GM10248 (cell line): Measurements from ENCODE around the gene CCDC9.
A peak's percentile ranks its signal among the peaks of the same experiment; 100 is the strongest.
"Not testable (repeated sequence)": the region's sequence is repeated elsewhere in the genome, so short reads cannot be mapped to it uniquely, and the experiment has no call there.

Experiments used
- CTCF ChIA-PET: fragments of 300-600 bp; sonication (Branson Sonifier 250); formaldehyde crosslinking; extraction: SDS; loops from one replicate; lab custom pipeline; 2021; ENCODE audit warnings: antibody characterized with exemption; lab: Yijun Ruan, JAX
- POLR2A ChIA-PET: fragments of 350-650 bp; sonication (Branson Sonifier 250); formaldehyde crosslinking; extraction: SDS; loops from one replicate; lab custom pipeline; 2020; ENCODE audit warnings: antibody characterized with exemption; lab: Yijun Ruan, JAX
- DNase-seq: peaks from one replicate; pipeline ENCODE4 v3.0.0; 2012; ENCODE audit errors: extremely low spot score
- TF ChIP-seq, protein P1 (sequence below): IDR thresholded peaks from 2 replicates; pipeline ENCODE4 v1.5.1; 2012; ENCODE audit warnings: mild to moderate bottlenecking, low read depth; ENCODE audit errors: extremely low read depth, missing control alignments, control extremely low read depth

Gene CCDC9

GRCh38 chr19:47273313-47274070 lies 17.2 kb downstream of the CCDC9 start:
- POLR2A ChIA-PET = interaction anchor here (0.6 to 2.3 kb wide), 10 partner anchors 12 to 1841 kb away, joined by 3 to 30 read pairs (median 6); partner anchors contain the start of genes CCDC9 and ZC3H4
- DNase-seq = peak; percentile 93
- CTCF ChIA-PET = interaction anchor here (1.1 to 3.6 kb wide), 6 partner anchors 11 to 194 kb away, joined by 3 to 20 read pairs (median 6); partner anchors contain the start of gene CCDC9
- TF ChIP-seq, protein P1, sequence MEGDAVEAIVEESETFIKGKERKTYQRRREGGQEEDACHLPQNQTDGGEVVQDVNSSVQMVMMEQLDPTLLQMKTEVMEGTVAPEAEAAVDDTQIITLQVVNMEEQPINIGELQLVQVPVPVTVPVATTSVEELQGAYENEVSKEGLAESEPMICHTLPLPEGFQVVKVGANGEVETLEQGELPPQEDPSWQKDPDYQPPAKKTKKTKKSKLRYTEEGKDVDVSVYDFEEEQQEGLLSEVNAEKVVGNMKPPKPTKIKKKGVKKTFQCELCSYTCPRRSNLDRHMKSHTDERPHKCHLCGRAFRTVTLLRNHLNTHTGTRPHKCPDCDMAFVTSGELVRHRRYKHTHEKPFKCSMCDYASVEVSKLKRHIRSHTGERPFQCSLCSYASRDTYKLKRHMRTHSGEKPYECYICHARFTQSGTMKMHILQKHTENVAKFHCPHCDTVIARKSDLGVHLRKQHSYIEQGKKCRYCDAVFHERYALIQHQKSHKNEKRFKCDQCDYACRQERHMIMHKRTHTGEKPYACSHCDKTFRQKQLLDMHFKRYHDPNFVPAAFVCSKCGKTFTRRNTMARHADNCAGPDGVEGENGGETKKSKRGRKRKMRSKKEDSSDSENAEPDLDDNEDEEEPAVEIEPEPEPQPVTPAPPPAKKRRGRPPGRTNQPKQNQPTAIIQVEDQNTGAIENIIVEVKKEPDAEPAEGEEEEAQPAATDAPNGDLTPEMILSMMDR = no peak

DNA sequence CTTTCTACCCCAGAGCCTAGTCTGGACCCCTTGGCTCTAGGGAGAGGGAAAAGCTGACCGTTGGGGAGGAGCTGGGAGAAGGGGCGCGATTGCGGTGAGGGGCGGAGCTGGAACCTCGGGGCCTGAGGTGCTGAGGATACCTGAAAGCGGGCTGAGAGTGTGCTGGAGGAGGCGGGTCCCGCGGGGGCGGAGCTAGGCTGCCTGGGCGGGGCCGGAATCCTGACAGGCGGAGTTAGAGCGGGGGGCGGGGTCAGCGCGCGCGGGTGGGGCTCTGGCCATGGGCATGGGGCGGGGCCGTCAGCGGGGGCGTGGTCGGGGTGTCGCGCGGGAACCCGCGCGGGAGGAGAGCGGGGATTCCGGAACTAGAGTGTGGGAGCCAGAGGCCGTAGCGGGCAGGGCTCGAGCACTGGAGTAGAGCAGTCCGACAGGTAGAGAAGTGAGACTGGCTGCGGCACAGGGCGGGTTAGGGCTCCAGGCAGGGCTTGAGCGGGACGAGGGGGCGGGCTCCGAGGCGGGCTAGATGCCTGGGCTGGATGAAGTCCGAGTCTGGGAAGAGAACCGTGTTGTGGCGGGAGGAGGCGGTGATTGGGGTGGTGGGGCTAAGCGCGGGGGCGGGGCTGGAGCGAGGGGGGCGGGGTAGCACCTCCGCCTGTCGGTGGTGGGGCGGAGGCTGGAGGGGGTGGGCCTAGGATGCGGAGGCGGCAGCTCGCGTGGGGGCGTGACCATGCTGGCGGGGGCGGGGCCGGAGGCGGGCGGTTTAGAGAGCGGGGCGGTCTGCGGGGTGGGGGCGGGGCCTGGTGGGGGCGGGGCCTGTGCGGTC lies 18.0 kb downstream of the CCDC9 start, which contains the start of gene INAFM1:
Gene INAFM1 (plus strand): TSS at position 815 of the 820 bp plus-strand sequence. CDS start 35 bp downstream, outside the sequence.
- ChIA-PET POLR2A (interaction anchor here (0.6 to 2.3 kb wide), 12 partner anchors 12 to 1842 kb away, joined by 3 to 30 read pairs (median 4); partner anchors contain the start of genes CCDC9 and ZC3H4), CTCF (interaction anchor here (0.7 to 3.6 kb wide), 11 partner anchors 10 to 433 kb away, joined by 3 to 20 read pairs (median 5); partner anchors contain the start of genes CCDC9 and DHX34)
- peak; percentile 97 for DNase-seq
- TF ChIP-seq, protein P1 = no peak

DNA sequence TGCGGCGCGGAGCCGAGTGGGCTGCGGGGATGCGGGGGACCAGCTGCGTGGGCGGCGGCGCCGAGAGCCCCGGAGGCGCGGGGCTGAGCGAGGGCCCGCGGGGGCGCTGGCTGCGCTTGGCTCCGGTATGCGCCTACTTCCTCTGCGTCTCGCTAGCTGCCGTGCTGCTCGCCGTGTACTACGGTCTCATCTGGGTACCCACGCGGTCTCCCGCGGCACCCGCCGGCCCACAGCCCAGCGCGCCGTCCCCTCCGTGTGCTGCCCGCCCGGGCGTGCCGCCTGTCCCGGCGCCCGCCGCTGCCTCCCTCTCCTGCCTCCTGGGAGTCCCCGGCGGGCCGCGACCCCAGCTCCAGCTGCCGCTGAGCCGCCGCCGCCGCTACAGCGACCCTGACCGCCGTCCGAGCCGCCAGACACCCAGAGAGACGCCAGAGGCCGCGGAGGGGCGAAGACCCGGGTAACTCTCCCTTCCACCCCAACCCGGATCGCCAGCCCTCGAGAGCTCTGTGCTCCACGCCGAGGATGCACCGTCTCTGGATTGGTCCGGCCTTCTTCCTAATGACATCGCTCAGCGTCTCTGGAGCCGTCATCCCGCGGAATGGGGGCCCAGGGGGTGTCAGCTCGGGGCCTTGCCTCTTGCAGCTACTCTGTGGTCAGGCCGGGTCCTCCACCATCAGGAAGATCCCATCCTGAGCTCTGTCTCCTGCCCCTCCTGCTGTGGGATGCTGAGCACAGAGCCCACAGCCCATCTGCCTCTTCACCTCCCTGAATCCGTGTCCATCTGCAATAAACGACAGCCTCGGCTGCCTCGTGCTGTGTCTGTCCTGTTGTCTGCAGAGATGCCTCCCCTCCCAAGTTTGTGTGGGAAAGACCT lies 18.8 kb downstream of the CCDC9 start:
- no peak for DNase-seq
- ChIA-PET POLR2A (interaction anchor here (0.9 to 2.3 kb wide), 5 partner anchors 13 to 89 kb away, joined by 3 to 30 read pairs (median 17); partner anchors contain the start of gene CCDC9), CTCF (interaction anchor here (0.7 to 3.6 kb wide), 13 partner anchors 9 to 433 kb away, joined by 3 to 20 read pairs (median 3); partner anchors contain the start of genes CCDC9 and DHX34)
- TF ChIP-seq, protein P1 = no peak

DNA sequence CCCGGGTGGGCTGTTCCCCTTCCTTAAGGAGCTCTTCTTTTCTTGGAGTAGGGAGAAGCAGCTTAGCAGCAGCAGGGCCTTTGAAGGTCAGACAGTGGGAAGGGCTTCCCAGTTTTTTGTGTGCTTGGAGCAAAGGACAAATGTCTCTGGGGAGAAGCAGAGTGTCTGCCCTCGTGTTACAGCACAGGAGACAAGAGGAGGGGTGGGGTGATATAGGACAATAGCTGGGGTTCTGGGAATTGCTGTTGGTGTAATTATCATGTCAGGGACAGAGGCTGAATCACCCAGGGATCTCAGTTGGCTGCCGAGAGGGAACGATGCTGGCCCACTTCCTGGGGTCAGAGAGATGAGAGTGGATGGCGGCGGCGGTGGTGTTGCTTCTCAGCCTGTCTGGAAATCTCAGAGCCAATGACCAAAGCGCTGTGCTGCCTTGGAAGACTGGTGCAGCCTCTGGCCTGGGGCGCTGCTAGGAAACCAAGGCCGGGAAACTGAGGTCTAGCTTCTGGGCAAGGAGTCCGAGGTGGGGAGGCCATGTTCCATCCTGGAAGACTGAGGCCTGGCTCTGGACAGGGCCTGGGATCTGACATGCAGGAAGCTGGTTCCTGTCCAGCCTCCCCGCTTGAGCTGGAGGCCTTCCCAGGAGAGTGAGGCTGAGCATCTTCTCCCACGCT lies 19.6 kb downstream of the CCDC9 start:
- DNase-seq = no peak
- TF ChIP-seq, protein P1 = no peak
- ChIA-PET CTCF (interaction anchor here (0.8 to 3.6 kb wide), 11 partner anchors 9 to 161 kb away, joined by 3 to 20 read pairs (median 3); partner anchors contain the start of gene DHX34), POLR2A (interaction anchor here (2.2 to 2.3 kb wide), 2 partner anchors 14 to 19 kb away, joined by 17 to 30 read pairs; partner anchors contain the start of gene CCDC9)

- CTCF ChIA-PET = interaction anchor here (1.1 to 3.6 kb wide), 6 partner anchors 8 to 66 kb away, joined by 3 to 20 read pairs (median 6); no protein-coding TSS in a partner anchor
- POLR2A ChIA-PET, DNase-seq: not testable (repeated sequence)
These were observed 20.2 kb downstream of the CCDC9 start for GRCh38 chr19:47276513-47276912.
